WTC11 (cell line): ENCODE results near the gene WFDC1. TPM values are rescaled to one million over a fixed set of nuclear protein-coding genes. Genes with fewer than 3 reads are reported as not detected.
A peak's percentile ranks its signal among the peaks of the same experiment; 100 is the strongest.

ENCODE experiments used
- ATAC-seq: fragments of 200-7000 bp; cut with Tn5 transposase; 2 replicates; pipeline ENCODE4 v1.10.0; 2021; ENCODE audit warnings: mild to moderate bottlenecking, moderate library complexity
- CTCF ChIA-PET: fragments of 300-600 bp; sonication (Branson Sonifier 250); formaldehyde crosslinking; loops from one replicate; lab custom pipeline; 2021; ENCODE audit warnings: antibody characterized with exemption; lab: Charles Lee
- POLR2A ChIA-PET: fragments of 350-600 bp; sonication (Branson Sonifier 250); formaldehyde crosslinking; loops from one replicate; lab custom pipeline; 2021; ENCODE audit warnings: antibody characterized with exemption; lab: Charles Lee
- DNase-seq: peaks from one replicate; pipeline ENCODE4 v3.0.0; 2021; ENCODE audit warnings: low spot score
- H3K27ac Mint-ChIP-seq: 2 replicates; pipeline ENCODE4 v1.8.0; 2021; ENCODE audit warnings: mixed read lengths
- H3K27me3 Mint-ChIP-seq: 2 replicates; pipeline ENCODE4 v1.8.0; 2021; ENCODE audit warnings: low read depth, mild to moderate bottlenecking, moderate library complexity, mixed read lengths
- H3K36me3 Mint-ChIP-seq: 2 replicates; pipeline ENCODE4 v1.8.0; 2021; ENCODE audit warnings: mixed read lengths
- H3K4me1 Mint-ChIP-seq: 2 replicates; pipeline ENCODE4 v1.8.0; 2022; ENCODE audit warnings: mixed read lengths
- H3K4me3 Mint-ChIP-seq: 2 replicates; pipeline ENCODE4 v1.8.0; 2021; ENCODE audit warnings: mild to moderate bottlenecking, moderate library complexity, mixed read lengths
- H3K9me3 Mint-ChIP-seq: 2 replicates; pipeline ENCODE4 v1.8.0; 2021; ENCODE audit warnings: mixed read lengths
- AFF4 ChIP-seq: sonication (generic); formaldehyde crosslinking; IDR thresholded peaks from 2 replicates; pipeline ENCODE4 v1.8.1; 2023; ENCODE audit warnings: mild to moderate bottlenecking, missing genetic modification reagents, borderline replicate concordance
- ATF3 ChIP-seq: sonication (generic); formaldehyde crosslinking; conservative IDR thresholded peaks from 2 replicates; pipeline ENCODE4 v1.8.1; 2022; ENCODE audit warnings: mild to moderate bottlenecking, missing genetic modification reagents
- ATF6 ChIP-seq: sonication (generic); formaldehyde crosslinking; IDR thresholded peaks from 2 replicates; pipeline ENCODE4 v1.8.1; 2023; ENCODE audit warnings: mild to moderate bottlenecking, missing genetic modification reagents
- CREB1 ChIP-seq: sonication (generic); formaldehyde crosslinking; IDR thresholded peaks from 2 replicates; pipeline ENCODE4 v1.8.0; 2023; ENCODE audit warnings: mild to moderate bottlenecking, missing genetic modification reagents
- E2F4 ChIP-seq: sonication (generic); formaldehyde crosslinking; IDR thresholded peaks from 2 replicates; pipeline ENCODE4 v1.8.1; 2022; ENCODE audit warnings: low read depth, mild to moderate bottlenecking, moderate library complexity, missing genetic modification reagents, borderline replicate concordance
- EMX1 ChIP-seq: fragments of 250-450 bp; sonication (Bioruptor Pico); IDR thresholded peaks from 2 replicates; pipeline ENCODE4 v1.8.0; 2021; ENCODE audit warnings: mild to moderate bottlenecking
- ETV6 ChIP-seq: sonication (generic); formaldehyde crosslinking; IDR thresholded peaks from 2 replicates; pipeline ENCODE4 v1.8.1; 2022; ENCODE audit warnings: mild to moderate bottlenecking, missing genetic modification reagents
- FOXP4 ChIP-seq: sonication (generic); formaldehyde crosslinking; IDR thresholded peaks from 2 replicates; pipeline ENCODE4 v1.8.0; 2022; ENCODE audit warnings: mild to moderate bottlenecking, missing genetic modification reagents
- IRF1 ChIP-seq: sonication (generic); formaldehyde crosslinking; IDR thresholded peaks from 2 replicates; pipeline ENCODE4 v1.8.0; 2023; ENCODE audit warnings: missing genetic modification reagents
- MAX ChIP-seq: sonication (generic); formaldehyde crosslinking; IDR thresholded peaks from 2 replicates; pipeline ENCODE4 v1.8.0; 2022; ENCODE audit warnings: mild to moderate bottlenecking, missing genetic modification reagents
- MXD4 ChIP-seq: fragments of 250-450 bp; sonication (Bioruptor Pico); IDR thresholded peaks from 2 replicates; pipeline ENCODE4 v1.8.0; 2021; ENCODE audit warnings: mild to moderate bottlenecking, moderate library complexity, borderline replicate concordance
- NR3C1 ChIP-seq: sonication (generic); formaldehyde crosslinking; conservative IDR thresholded peaks from 2 replicates; pipeline ENCODE4 v1.8.1; 2023; ENCODE audit warnings: low read depth, mild to moderate bottlenecking, missing genetic modification reagents
- OVOL2 ChIP-seq: fragments of 250-450 bp; sonication (Bioruptor Pico); IDR thresholded peaks from 2 replicates; pipeline ENCODE4 v1.9.0; 2021; ENCODE audit warnings: mild to moderate bottlenecking, borderline replicate concordance
- SOX15 ChIP-seq: fragments of 250-450 bp; sonication (Bioruptor Pico); IDR thresholded peaks from 2 replicates; pipeline ENCODE4 v1.9.0; 2021; ENCODE audit warnings: mild to moderate bottlenecking
- ZBTB21 ChIP-seq: sonication (generic); formaldehyde crosslinking; IDR thresholded peaks from 2 replicates; pipeline ENCODE4 v1.8.1; 2023; ENCODE audit warnings: mild to moderate bottlenecking, missing genetic modification reagents, borderline replicate concordance
- ZNF281 ChIP-seq: sonication (generic); formaldehyde crosslinking; IDR thresholded peaks from 2 replicates; pipeline ENCODE4 v1.8.0; 2023; ENCODE audit warnings: mild to moderate bottlenecking, missing genetic modification reagents
- ZNF423 ChIP-seq: fragments of 250-450 bp; sonication (Bioruptor Pico); IDR thresholded peaks from 2 replicates; pipeline ENCODE4 v2.1.2; 2022; ENCODE audit warnings: mild to moderate bottlenecking, moderate library complexity
- total RNA-seq: library from RNA; stranded (reverse); gene quantifications from 3 replicates; pipeline ENCODE4 v1.2.3, GENCODE V29; 2021

WFDC1 gene
- total RNA-seq, 1 experiment from 2014 or later = 0.50 TPM

GRCh38 chr16:84299734-84300440 is 5.2 kb downstream of the WFDC1 start:
- Mint-ChIP-seq H3K27me3 (peaks cover 8% of the 10 kb centered on the region), H3K4me1 (peaks cover 51% of the 10 kb centered on the region), H3K36me3 (no peaks in the 10 kb centered on the region), H3K4me3 (no peak overlapping the region), H3K9me3 (no peaks in the 10 kb centered on the region), H3K27ac (no peak overlapping the region; the same call in 1 of the 2 replicates)
- peak; percentile 48 for DNase-seq
- TF ChIP-seq ETV6 (CRISPR knock-in tag) (0 out of 2 replicates have a peak, but pooled peaks have one; percentile 37), ATF6 (no peak), IRF1 (CRISPR knock-in tag) (0 out of 2 replicates have a peak, but pooled peaks have one; percentile 52), AFF4 (CRISPR knock-in tag) (no peak), ZNF423 (CRISPR knock-in tag) (peak; percentile 92), NR3C1 (CRISPR knock-in tag) (no peak), ZNF281 (CRISPR knock-in tag) (0 out of 2 replicates have a peak, but pooled peaks have one; percentile 36), MAX (peak; percentile 28; the same call in 1 of the 2 replicates)
- ChIA-PET CTCF (interaction anchor here (1.0 to 3.0 kb wide), 8 partner anchors 8 to 215 kb away, joined by 3 to 39 read pairs (median 4); partner anchors contain the start of gene MBTPS1), POLR2A (interaction anchor here (0.7 to 1.1 kb wide), 3 partner anchors 9 to 135 kb away, joined by 3 to 4 read pairs (median 3); no protein-coding TSS in a partner anchor)
- ATAC-seq = peak; percentile 80

GRCh38 chr16:84302111-84302954 is 7.7 kb downstream of the WFDC1 start:
- DNase-seq (no peak), ATAC-seq (no peak)
- Mint-ChIP-seq H3K4me3 (no peak overlapping the region), H3K27me3 (peaks cover 5% of the 10 kb centered on the region), H3K27ac (no peak overlapping the region), H3K9me3 (no peaks in the 10 kb centered on the region), H3K36me3 (no peaks in the 10 kb centered on the region), H3K4me1 (peaks cover 33% of the 10 kb centered on the region)
- POLR2A ChIA-PET = no interaction called here
- CTCF ChIA-PET = interaction anchor here (1.0 to 1.1 kb wide), 2 partner anchors 11 to 25 kb away, joined by 3 read pairs; no protein-coding TSS in a partner anchor
- TF ChIP-seq SOX15 (CRISPR knock-in tag) (no peak), E2F4 (no peak), ZBTB21 (no peak), EMX1 (CRISPR knock-in tag) (no peak), FOXP4 (CRISPR knock-in tag) (no peak), MAX (no peak), MXD4 (CRISPR knock-in tag) (no peak), ATF3 (CRISPR knock-in tag) (no peak), OVOL2 (no peak), CREB1 (CRISPR knock-in tag) (no peak)
